ENCODE data around the gene REG1B.
"Not testable (repeated sequence)": the region's sequence is repeated elsewhere in the genome, so short reads cannot be mapped to it uniquely, and the experiment has no call there.

REG1B gene

GRCh38 chr2:79083597-79084251 lies 4.1 kb downstream of the REG1B start:
- no peak for DNase-seq

GRCh38 chr2:79082987-79083386 lies 4.8 kb downstream of the REG1B start:
- no peak for DNase-seq

- no peak for DNase-seq
Observed at GRCh38 chr2:79071078-79071477, 16.7 kb downstream of the REG1B start.

- no peak for DNase-seq
Observed at GRCh38 chr2:79065201-79065600, 22.6 kb downstream of the REG1B start.

- not testable (repeated sequence) for DNase-seq
Observed at GRCh38 chr2:79054769-79055168, 33.0 kb downstream of the REG1B start.

- not testable (repeated sequence) for DNase-seq
Observed at GRCh38 chr2:79053486-79053885, 34.3 kb downstream of the REG1B start.

GRCh38 chr2:79041032-79041448 lies 46.8 kb downstream of the REG1B start:
- no peak for DNase-seq

GRCh38 chr2:79039944-79040343 lies 47.8 kb downstream of the REG1B start:
- DNase-seq = no peak
